K562 (cell line): Measurements from ENCODE around the gene GP1BB. TPM values are rescaled to one million over a fixed set of nuclear protein-coding genes. Genes with fewer than 3 reads are reported as not detected.

Source experiments
- ATF7 ChIP-seq: fragments of 450-650 bp; IDR thresholded peaks from 2 replicates; pipeline ENCODE4 v1.7.1; 2014; ENCODE audit warnings: mild to moderate bottlenecking, moderate library complexity
- E2F3 ChIP-seq: fragments of 250-450 bp; sonication (Bioruptor Pico); IDR thresholded peaks from 2 replicates; pipeline ENCODE4 v1.4.0; 2020; ENCODE audit warnings: mild to moderate bottlenecking
- HMG20B ChIP-seq: fragments of 250-450 bp; sonication (Bioruptor Pico); IDR thresholded peaks from 2 replicates; pipeline ENCODE4 v1.5.0; 2021; ENCODE audit warnings: mild to moderate bottlenecking
- JUN ChIP-seq, 2 experiments: sonication (generic) in 1 of 2; formaldehyde crosslinking in 1 of 2; IDR thresholded peaks; 2 replicates each; pipeline versions ENCODE4 v1.6.1 to v1.8.0; 2012 to 2022; ENCODE audit warnings: borderline replicate concordance in 2 of 2, mild to moderate bottlenecking in 2 of 2, improper control_type of control experiment in 1 of 2, low read depth in 1 of 2, low read length in 1 of 2, missing genetic modification reagents in 1 of 2
- MCM2 ChIP-seq: fragments of 450-650 bp; IDR thresholded peaks from 2 replicates; pipeline ENCODE4 v1.6.1; 2017; ENCODE audit warnings: low read depth, mild to moderate bottlenecking
- NFE2L1 ChIP-seq: fragments of 450-650 bp; IDR thresholded peaks from 2 replicates; pipeline ENCODE4 v1.6.1; 2016; ENCODE audit warnings: missing genetic modification characterization, low read depth, mild to moderate bottlenecking, missing compliant biosample characterization, moderate library complexity, borderline replicate concordance
- SRSF7 ChIP-seq: fragments of 200-400 bp; formaldehyde crosslinking; optimal IDR thresholded peaks from 2 replicates; pipeline ENCODE3; 2017; ENCODE audit warnings: mild to moderate bottlenecking, low read depth, low read length
- TAF1 ChIP-seq: IDR thresholded peaks from 2 replicates; pipeline ENCODE4 v1.6.1; 2011; ENCODE audit warnings: mild to moderate bottlenecking, low read length, moderate library complexity; ENCODE audit not compliant: insufficient read depth, control insufficient read depth, severe bottlenecking; ENCODE audit errors: extremely low read depth
- TCF7 ChIP-seq: sonication (generic); IDR thresholded peaks from 2 replicates; pipeline ENCODE4 v1.6.1; 2016; ENCODE audit warnings: antibody characterized with exemption, borderline replicate concordance
- UBTF ChIP-seq, 2 experiments: IDR thresholded peaks; 2 replicates each; pipeline ENCODE4 v1.6.1; 2012; ENCODE audit warnings: improper control_type of control experiment in 2 of 2, low read depth in 2 of 2, low read length in 2 of 2, borderline replicate concordance in 1 of 2
- ZBTB26 ChIP-seq: fragments of 450-650 bp; formaldehyde crosslinking; IDR thresholded peaks from 2 replicates; pipeline ENCODE4 v1.4.0; 2022; ENCODE audit warnings: missing genetic modification characterization
- ZBTB43 ChIP-seq: sonication (generic); formaldehyde crosslinking; IDR thresholded peaks from 2 replicates; pipeline ENCODE4 v1.8.0; 2023; ENCODE audit warnings: mild to moderate bottlenecking, missing genetic modification reagents
- ZKSCAN8 ChIP-seq: fragments of 200-800 bp; sonication (Bioruptor generic); IDR thresholded peaks from 2 replicates; pipeline ENCODE4 v1.6.1; 2016; ENCODE audit warnings: missing genetic modification characterization, missing compliant biosample characterization
- ZNF174 ChIP-seq: fragments of 250-450 bp; sonication (Bioruptor Pico); IDR thresholded peaks from 2 replicates; pipeline ENCODE4 v1.4.0; 2020; ENCODE audit warnings: mild to moderate bottlenecking
- ZNF239 ChIP-seq: fragments of 250-450 bp; sonication (Bioruptor Pico); IDR thresholded peaks from 2 replicates; pipeline ENCODE4 v1.4.0; 2020; ENCODE audit warnings: mild to moderate bottlenecking
- ZNF655 ChIP-seq: fragments of 250-450 bp; sonication (Bioruptor Pico); IDR thresholded peaks from 2 replicates; pipeline ENCODE4 v1.5.0; 2021
- polyA plus RNA-seq, 8 experiments: library from polyadenylated mRNA; depleted of rRNA in 4 of 8; stranded (reverse) in 5 of 8; unstranded in 3 of 8; fragments of >200 nt; fragmentation: Nextera tagmentation in 2 of 8; fragmentation: Illumina TruSeq in 1 of 8; extraction: Ambion mirVana in 2 of 8; extraction: Trizol in 1 of 8; gene quantifications; 2 replicates each; pipeline versions ENCODE4 v1.2.1 to v1.2.3, GENCODE V29; 2011 to 2014; ENCODE audit warnings: inconsistent platforms in 1 of 8, missing spikeins in 1 of 8
- total RNA-seq, 7 experiments: library from RNA; depleted of rRNA in 6 of 7; stranded (reverse); fragments of >200 nt in 6 of 7; fragmentation: Illumina TruSeq in 2 of 7; extraction: Trizol in 2 of 7; gene quantifications; 2 replicates each; pipeline versions ENCODE4 v1.2.1 to v1.2.3, GENCODE V29; 2011 to 2021; ENCODE audit warnings: low replicate concordance in 1 of 7
- TF ChIP-seq, protein P1 (sequence below): fragments of 450-650 bp; formaldehyde crosslinking; IDR thresholded peaks from 2 replicates; pipeline ENCODE4 v1.4.0; 2020; ENCODE audit warnings: mild to moderate bottlenecking, moderate library complexity
- TF ChIP-seq, protein P2 (sequence below): sonication (generic); formaldehyde crosslinking; IDR thresholded peaks from 2 replicates; pipeline ENCODE4 v1.8.0; 2022; ENCODE audit warnings: mild to moderate bottlenecking, missing genetic modification reagents

The GP1BB gene
- total and polyA plus RNA-seq, 9 of the 15 experiments (the other 6 are each of a cell fraction or from before 2014, with no cell fraction given) = 0.69 to 162 (median 2.8) TPM

GRCh38 chr22:19691721-19692341 lies 31.5 kb upstream of the GP1BB start (continued):
- TF ChIP-seq ZBTB26 (CRISPR knock-in tag) (no peak), ZNF239 (CRISPR knock-in tag) (no peak), MCM2 (no peak), UBTF (IDR thresholded peaks at IDR 0.05; ENCODE audit: borderline replicate concordance in 1 of 2, low read depth in 2 of 2, low read length in 2 of 2) (peak; percentile 100), HMG20B (CRISPR knock-in tag) (no peak), ZKSCAN8 (CRISPR knock-in tag) (no peak), SRSF7 (no peak), ATF7 (peak; percentile 86; the same call in 1 of the 2 replicates), JUN (IDR thresholded peaks at IDR 0.05; ENCODE audit: borderline replicate concordance, low read depth, low read length) (peak; percentile 47; the same call in 1 of the 2 replicates), JUN (CRISPR knock-in tag; IDR thresholded peaks at IDR 0.05; ENCODE audit: borderline replicate concordance) (no peak), ZNF655 (CRISPR knock-in tag) (no peak), ZNF174 (CRISPR knock-in tag) (no peak), E2F3 (no peak), TAF1 (peak; percentile 53), TCF7 (0 out of 2 replicates have a peak, but pooled peaks have one; percentile 5), ZBTB43 (no peak), NFE2L1 (tag) (no peak)
- TF ChIP-seq, protein P1, sequence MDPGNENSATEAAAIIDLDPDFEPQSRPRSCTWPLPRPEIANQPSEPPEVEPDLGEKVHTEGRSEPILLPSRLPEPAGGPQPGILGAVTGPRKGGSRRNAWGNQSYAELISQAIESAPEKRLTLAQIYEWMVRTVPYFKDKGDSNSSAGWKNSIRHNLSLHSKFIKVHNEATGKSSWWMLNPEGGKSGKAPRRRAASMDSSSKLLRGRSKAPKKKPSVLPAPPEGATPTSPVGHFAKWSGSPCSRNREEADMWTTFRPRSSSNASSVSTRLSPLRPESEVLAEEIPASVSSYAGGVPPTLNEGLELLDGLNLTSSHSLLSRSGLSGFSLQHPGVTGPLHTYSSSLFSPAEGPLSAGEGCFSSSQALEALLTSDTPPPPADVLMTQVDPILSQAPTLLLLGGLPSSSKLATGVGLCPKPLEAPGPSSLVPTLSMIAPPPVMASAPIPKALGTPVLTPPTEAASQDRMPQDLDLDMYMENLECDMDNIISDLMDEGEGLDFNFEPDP (CRISPR knock-in tag) = no peak
- TF ChIP-seq, protein P2, sequence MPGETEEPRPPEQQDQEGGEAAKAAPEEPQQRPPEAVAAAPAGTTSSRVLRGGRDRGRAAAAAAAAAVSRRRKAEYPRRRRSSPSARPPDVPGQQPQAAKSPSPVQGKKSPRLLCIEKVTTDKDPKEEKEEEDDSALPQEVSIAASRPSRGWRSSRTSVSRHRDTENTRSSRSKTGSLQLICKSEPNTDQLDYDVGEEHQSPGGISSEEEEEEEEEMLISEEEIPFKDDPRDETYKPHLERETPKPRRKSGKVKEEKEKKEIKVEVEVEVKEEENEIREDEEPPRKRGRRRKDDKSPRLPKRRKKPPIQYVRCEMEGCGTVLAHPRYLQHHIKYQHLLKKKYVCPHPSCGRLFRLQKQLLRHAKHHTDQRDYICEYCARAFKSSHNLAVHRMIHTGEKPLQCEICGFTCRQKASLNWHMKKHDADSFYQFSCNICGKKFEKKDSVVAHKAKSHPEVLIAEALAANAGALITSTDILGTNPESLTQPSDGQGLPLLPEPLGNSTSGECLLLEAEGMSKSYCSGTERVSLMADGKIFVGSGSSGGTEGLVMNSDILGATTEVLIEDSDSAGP (CRISPR knock-in tag) = no peak
